ENCODE data around the gene SYT17.

The SYT17 gene

GRCh38 chr16:19299565-19299964 is 131.5 kb downstream of the SYT17 start:
- DNase-seq (ENCODE audit: low read depth in 2 of 2): no peak

DNA sequence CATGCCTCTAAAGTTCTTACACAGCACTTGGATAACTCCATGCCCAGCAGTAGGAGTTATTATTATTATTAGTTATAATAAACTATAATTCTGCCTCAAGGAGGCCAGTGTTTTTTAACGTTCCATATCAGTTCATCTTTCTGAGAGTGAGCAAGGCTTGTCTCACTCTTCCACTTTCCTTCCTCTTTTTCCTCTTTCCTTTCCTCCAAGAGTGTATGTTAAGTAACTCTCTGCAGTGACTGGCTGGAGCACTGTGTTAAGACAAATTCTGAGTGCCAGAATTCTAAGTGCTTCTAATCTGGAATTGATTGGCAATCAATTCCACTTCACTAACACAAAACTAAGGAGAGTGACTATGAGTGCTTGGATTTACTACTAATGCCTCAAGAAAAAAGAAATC is 133.9 kb downstream of the SYT17 start:
- no peak for DNase-seq (ENCODE audit: low read depth in 2 of 2)

GRCh38 chr16:19304750-19305149 is 136.7 kb downstream of the SYT17 start:
- DNase-seq (ENCODE audit: low read depth in 2 of 2): no peak

- DNase-seq (ENCODE audit: low read depth in 2 of 2): no peak
Measured at GRCh38 chr16:19305443-19305842, 137.4 kb downstream of the SYT17 start.

- DNase-seq (ENCODE audit: low read depth in 2 of 2): no peak
Measured at GRCh38 chr16:19307587-19308241, 139.7 kb downstream of the SYT17 start.

GRCh38 chr16:19308392-19308791 is 140.4 kb downstream of the SYT17 start:
- no peak for DNase-seq (ENCODE audit: low read depth in 2 of 2)

DNA sequence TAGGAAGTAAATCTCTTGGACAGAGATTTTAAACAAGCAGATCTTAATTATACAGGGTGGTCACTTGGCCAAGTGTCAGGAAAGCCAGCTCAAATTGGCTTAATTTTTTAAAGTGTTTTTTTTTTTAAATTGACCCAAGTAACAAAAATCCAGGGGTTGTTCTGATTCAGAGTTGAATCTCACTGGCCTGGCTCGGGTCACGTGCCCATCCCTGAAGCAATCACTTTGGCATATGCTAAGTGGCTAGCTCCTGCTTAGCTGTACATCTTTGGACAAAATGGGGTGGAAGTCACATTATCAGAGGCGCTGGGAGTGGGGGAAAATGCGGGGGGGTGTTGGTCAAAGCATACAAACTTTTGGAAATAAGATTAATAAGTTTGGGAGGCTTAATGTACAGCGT is 141.1 kb downstream of the SYT17 start:
- no peak for DNase-seq (ENCODE audit: low read depth in 2 of 2)

GRCh38 chr16:19314718-19315425 is 146.8 kb downstream of the SYT17 start:
- no peak for DNase-seq (ENCODE audit: low read depth in 2 of 2)

DNA sequence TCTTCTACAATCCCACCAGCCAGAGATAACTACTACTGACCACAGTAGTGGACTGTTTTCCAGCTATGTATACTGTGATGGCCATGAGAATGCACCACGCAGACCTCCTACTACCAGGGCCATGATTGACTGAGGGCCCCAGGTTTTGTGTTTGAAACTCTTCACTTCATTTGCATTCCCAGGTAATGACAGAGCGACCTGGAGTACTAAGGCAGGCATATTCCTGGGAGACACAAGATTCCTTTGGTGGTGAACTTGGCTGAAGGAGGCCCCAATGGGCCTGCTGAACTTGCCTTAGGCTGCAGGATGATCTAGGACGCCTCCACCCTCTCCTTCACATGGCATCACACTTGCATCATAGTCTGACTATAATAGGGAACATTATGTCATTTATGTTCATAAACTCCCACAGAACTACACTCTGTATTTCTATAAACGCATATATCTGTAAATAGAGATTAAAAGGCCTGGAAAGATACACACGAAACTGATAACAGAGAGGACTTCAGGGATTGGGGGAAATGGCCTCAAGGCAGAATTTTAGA is 147.9 kb downstream of the SYT17 start:
- DNase-seq (ENCODE audit: low read depth in 2 of 2): no peak

GRCh38 chr16:19316846-19317245 is 148.8 kb downstream of the SYT17 start:
- DNase-seq (ENCODE audit: low read depth in 2 of 2): no peak

All from stimulated activated CD8-positive, alpha-beta memory T cell treated with anti-CD3 and anti-CD28 coated beads, Interleukin-7, amount 100 ng/mL, for 4 hours (primary cell).